Measurements from ENCODE around the gene NDUFV2. TPM values are rescaled to one million over a fixed set of nuclear protein-coding genes. Genes with fewer than 3 reads are reported as not detected.
A peak's percentile ranks its signal among the peaks of the same experiment; 100 is the strongest.

Gene NDUFV2
- total RNA-seq, 1 donor: 135 TPM

DNA sequence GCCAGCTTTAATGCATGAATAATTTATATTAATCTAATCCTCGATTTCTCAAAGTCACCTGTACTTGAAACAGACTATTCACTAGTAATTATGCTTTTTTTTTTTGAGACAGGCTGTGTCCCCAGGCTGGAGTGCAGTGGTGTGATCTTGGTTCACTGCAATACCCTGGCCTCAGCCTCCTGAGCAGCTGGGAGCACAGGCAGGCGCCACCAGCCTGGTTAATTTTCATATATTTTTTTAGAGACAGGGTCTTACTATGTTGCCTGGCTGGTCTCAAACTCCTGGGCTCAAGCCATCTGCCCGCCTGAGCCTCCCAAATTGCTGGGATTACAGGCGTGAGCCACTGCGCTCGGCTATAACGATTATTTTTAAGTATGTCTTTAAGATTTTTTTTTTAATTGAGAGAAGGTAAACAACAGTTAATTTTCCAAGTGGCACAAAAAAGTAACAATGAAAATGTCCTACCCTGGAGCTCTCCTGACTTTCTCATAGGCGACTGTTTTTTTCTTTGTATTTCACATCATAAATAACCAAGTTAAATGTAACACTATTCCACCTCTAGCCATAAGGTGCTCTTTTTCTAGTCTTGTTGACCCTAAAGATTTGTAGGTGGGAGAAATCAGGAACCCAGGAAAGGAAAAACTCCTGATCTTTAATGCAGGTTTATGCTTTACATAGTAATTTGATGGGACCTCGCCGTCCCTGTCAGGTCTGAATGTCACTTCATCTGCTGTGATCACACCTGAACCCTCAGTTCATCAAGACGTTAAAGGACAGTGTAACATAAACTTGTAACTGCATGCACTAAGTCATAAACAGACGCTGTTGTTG lies 32.8 kb downstream of the NDUFV2 start:
- peak overlapping the region; percentile 82 for H3K4me3 ChIP-seq (ENCODE audit: low read depth, low read length)
- TF ChIP-seq, protein P1, sequence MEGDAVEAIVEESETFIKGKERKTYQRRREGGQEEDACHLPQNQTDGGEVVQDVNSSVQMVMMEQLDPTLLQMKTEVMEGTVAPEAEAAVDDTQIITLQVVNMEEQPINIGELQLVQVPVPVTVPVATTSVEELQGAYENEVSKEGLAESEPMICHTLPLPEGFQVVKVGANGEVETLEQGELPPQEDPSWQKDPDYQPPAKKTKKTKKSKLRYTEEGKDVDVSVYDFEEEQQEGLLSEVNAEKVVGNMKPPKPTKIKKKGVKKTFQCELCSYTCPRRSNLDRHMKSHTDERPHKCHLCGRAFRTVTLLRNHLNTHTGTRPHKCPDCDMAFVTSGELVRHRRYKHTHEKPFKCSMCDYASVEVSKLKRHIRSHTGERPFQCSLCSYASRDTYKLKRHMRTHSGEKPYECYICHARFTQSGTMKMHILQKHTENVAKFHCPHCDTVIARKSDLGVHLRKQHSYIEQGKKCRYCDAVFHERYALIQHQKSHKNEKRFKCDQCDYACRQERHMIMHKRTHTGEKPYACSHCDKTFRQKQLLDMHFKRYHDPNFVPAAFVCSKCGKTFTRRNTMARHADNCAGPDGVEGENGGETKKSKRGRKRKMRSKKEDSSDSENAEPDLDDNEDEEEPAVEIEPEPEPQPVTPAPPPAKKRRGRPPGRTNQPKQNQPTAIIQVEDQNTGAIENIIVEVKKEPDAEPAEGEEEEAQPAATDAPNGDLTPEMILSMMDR (IDR thresholded peaks at IDR 0.05; ENCODE audit: insufficient read depth, low read length): no peak
- no peak for DNase-seq (ENCODE audit: low read depth)

DNA sequence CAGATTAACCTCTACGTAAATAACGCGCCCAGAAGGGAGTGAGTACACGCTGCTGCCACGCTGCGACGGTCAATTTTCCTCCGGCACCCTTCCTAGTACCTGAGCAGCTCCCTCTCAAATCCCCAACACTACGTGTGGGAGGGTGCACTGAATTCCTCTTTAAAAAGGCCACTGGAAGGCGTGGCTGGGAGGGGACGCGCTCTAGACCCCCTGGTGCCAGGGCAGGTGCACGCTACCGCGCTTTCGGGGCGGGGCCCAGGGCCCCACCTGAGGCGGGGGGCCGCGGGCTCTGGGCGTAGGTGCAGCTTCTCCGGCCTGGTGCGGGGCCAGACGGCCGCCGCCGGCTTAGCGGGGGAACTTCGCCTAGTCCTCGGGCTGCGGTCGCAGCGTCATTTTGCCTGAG lies 33.4 kb downstream of the NDUFV2 start:
- DNase-seq (ENCODE audit: low read depth): peak; percentile 28
- TF ChIP-seq, protein P1 (IDR thresholded peaks at IDR 0.05; ENCODE audit: insufficient read depth, low read length): no peak
- H3K4me3 ChIP-seq (ENCODE audit: low read depth, low read length): peak overlapping the region; percentile 82

DNA sequence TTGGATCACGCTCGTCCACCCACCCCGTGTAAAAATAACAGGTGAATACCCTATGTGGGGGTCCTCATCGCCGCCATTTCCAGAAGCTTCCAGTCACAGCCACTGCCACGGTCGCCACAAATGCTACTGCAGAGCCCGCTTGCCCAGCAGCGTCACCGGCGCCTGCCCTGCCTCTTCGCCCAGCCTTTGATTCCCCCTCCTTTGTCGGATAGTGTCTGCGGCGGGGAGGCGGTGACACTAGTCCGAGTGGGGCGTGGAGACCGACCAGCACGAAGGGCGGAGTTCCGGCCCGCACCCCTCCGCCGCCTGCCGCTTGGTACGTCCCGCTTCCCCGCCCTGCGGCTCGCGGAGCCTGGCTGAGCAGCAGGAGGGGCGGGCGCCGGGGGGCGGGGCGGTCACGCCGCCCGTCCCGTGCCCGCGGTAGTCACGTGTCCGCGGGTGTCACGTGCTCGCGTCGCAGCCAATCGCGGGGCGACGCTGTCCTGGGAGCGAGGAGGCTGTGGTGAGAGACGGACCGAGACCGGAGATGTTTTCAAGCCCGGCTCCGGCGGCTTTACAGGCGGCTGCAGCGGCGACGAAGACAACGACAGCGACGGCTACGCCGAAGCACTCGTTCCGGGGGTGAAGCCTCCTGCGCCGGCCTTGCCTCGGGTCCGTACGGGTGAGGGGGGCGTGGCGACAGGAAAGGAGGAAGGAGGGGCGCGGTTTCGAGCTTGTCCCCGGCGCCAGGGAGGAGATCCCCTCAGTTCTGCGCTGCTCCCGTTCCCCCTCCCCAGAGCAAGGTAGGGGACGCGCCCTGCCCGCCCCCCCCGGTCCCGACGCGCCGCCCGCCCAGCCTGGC lies 34.0 kb downstream of the NDUFV2 start, which contains the start of gene ANKRD12:
Gene ANKRD12, plus strand, starts transcription at position 467 of the 841 bp plus-strand sequence. CDS start 45,652 bp downstream, outside the sequence.
- H3K4me3 ChIP-seq (ENCODE audit: low read depth, low read length): peak within 1 kb of the TSS; percentile 89
- TF ChIP-seq, protein P1 (IDR thresholded peaks at IDR 0.05; ENCODE audit: insufficient read depth, low read length): no peak
- DNase-seq (ENCODE audit: low read depth): peak; percentile 95

DNA sequence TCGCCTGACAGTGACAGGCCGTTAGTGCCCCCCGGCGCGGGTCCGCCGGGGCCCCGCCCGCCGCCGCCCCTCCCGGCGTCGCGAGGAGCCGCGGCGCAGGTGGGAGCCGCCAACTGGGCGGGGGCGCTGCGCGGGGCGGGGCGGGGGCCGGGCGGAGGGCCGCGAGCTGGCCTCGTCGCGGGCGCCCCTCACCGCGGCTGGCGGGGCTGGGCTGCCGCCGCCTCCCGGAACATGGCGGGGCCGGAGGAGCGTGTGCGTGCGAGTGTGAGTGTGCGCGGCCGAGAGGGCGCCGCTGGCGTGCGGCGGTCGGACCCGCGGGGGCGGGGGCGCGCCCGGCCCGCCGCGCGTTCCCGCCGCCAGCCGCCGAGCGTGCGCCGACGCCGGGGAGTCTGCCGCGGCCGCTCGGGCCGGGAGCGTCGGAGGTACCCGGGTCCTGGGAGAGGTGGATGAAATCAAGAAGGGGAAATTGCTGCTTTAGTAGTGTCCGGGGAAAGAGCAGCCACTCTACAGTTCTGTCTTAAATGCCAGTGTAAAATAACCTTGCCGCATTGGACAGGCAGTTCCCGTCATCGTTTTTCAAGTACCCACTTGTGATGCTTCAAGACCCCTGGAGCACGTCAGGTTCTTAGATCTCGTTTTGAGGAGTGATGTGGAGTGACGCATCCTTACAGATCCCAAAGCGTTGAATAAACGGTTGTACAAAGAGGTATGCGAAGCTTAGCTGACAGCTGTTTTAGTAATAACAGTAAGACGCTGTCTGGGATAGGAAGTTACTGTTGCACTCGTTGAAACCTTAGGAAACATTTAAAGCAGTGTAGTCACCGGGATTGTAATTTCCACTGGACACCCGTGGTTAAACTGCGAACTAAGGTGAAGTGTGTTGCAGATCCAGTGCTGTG lies 34.9 kb downstream of the NDUFV2 start:
- TF ChIP-seq, protein P1 (IDR thresholded peaks at IDR 0.05; ENCODE audit: insufficient read depth, low read length): no peak
- peak; percentile 78 for DNase-seq (ENCODE audit: low read depth)
- peak overlapping the region; percentile 89 for H3K4me3 ChIP-seq (ENCODE audit: low read depth, low read length)

DNA sequence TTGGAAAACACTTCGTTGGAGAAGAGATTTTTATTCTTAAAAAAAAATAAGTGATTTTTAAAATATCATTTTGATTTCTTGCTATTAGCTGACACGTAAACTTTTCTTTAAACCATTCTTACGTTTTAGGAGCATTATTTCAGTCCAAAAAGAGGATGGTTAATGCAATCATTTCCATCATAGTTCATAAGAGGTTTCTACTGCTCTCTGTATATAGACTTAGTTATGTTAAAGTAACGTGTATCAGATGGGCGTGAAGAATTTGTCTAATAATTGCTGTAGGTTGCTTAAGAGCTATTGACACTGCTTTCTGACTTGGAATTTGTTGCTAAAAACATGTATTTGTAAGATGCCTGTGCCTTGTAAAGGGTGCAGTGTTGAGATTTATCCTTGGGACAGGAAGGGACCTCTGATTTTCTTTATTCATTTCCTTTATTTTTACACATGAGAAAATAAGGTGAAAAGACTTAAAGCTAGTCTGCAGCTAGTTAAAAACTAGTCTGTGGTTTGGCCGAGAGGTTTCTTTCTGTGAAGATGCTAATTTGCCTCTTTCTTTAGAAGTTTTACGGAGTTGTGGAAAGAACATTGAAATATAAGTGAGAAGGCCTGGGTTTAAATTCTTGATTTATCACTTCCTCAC lies 37.0 kb downstream of the NDUFV2 start:
- TF ChIP-seq, protein P1 (IDR thresholded peaks at IDR 0.05; ENCODE audit: insufficient read depth, low read length): no peak
- DNase-seq (ENCODE audit: low read depth): no peak
- H3K4me3 ChIP-seq (ENCODE audit: low read depth, low read length): peak overlapping the region; percentile 89
